ENCODE results near the gene ANKRD12.
A peak's percentile ranks its signal among the peaks of the same experiment; 100 is the strongest.
"Not testable (repeated sequence)": the region's sequence is repeated elsewhere in the genome, so short reads cannot be mapped to it uniquely, and the experiment has no call there.

ANKRD12 gene

GRCh38 chr18:9136315-9137155, at the start of gene ANKRD12:
Gene ANKRD12 (plus strand): TSS chr18:9136781. CDS start chr18:9182433, 45,652 bp downstream.
- DNase-seq (ENCODE audit: low read depth): peak; percentile 94

- DNase-seq (ENCODE audit: low read depth): no peak
Observed at GRCh38 chr18:9087144-9087543, 49.4 kb upstream of the ANKRD12 start.

GRCh38 chr18:9088252-9088651, 48.3 kb upstream of the ANKRD12 start:
- DNase-seq (ENCODE audit: low read depth): no peak

GRCh38 chr18:9088727-9089126, 47.9 kb upstream of the ANKRD12 start:
- DNase-seq (ENCODE audit: low read depth): not testable (repeated sequence)

GRCh38 chr18:9090578-9090977, 46.0 kb upstream of the ANKRD12 start:
- no peak for DNase-seq (ENCODE audit: low read depth)

GRCh38 chr18:9091066-9091476, 45.5 kb upstream of the ANKRD12 start:
- no peak for DNase-seq (ENCODE audit: low read depth)

- no peak for DNase-seq (ENCODE audit: low read depth)
Observed at GRCh38 chr18:9092665-9093064, 43.9 kb upstream of the ANKRD12 start.

GRCh38 chr18:9093109-9093508, 43.5 kb upstream of the ANKRD12 start:
- DNase-seq (ENCODE audit: low read depth): not testable (repeated sequence)

GRCh38 chr18:9094307-9095226, 42.0 kb upstream of the ANKRD12 start:
- no peak for DNase-seq (ENCODE audit: low read depth)

- no peak for DNase-seq (ENCODE audit: low read depth)
Observed at GRCh38 chr18:9095297-9096006, 41.1 kb upstream of the ANKRD12 start.

- DNase-seq (ENCODE audit: low read depth): no peak
Observed at GRCh38 chr18:9096007-9096371, 40.6 kb upstream of the ANKRD12 start.

GRCh38 chr18:9096685-9097084, 39.9 kb upstream of the ANKRD12 start:
- DNase-seq (ENCODE audit: low read depth): no peak

- no peak for DNase-seq (ENCODE audit: low read depth)
Observed at GRCh38 chr18:9097349-9097748, 39.2 kb upstream of the ANKRD12 start.

GRCh38 chr18:9100796-9101195, 35.8 kb upstream of the ANKRD12 start:
- DNase-seq (ENCODE audit: low read depth): no peak

- no peak for DNase-seq (ENCODE audit: low read depth)
Observed at GRCh38 chr18:9101730-9102507, 34.7 kb upstream of the ANKRD12 start.

GRCh38 chr18:9102508-9103375, 33.8 kb upstream of the ANKRD12 start, which contains the start of gene NDUFV2:
Gene NDUFV2 (plus strand): TSS chr18:9102699. CDS start chr18:9102744, 45 bp downstream.
- DNase-seq (ENCODE audit: low read depth): peak; percentile 97

- no peak for DNase-seq (ENCODE audit: low read depth)
Observed at GRCh38 chr18:9103376-9103873, 33.2 kb upstream of the ANKRD12 start.

GRCh38 chr18:9104244-9104901, 32.2 kb upstream of the ANKRD12 start:
- no peak for DNase-seq (ENCODE audit: low read depth)

- no peak for DNase-seq (ENCODE audit: low read depth)
Observed at GRCh38 chr18:9105420-9105819, 31.2 kb upstream of the ANKRD12 start.

- no peak for DNase-seq (ENCODE audit: low read depth)
Observed at GRCh38 chr18:9106094-9106493, 30.5 kb upstream of the ANKRD12 start.

All from stimulated activated CD4-positive, alpha-beta T cell treated with anti-CD3 and anti-CD28 coated beads, Interleukin-2, amount 100 ng/mL, for 4 hours (primary cell).